ENCODE data around the gene ATG12.

ATG12 gene

GRCh38 chr5:115807654-115808052 is 33.7 kb downstream of the ATG12 start:
- DNase-seq (ENCODE audit: low read depth, low spot score): no peak

GRCh38 chr5:115806986-115807653 is 34.2 kb downstream of the ATG12 start:
- DNase-seq (ENCODE audit: low read depth, low spot score): no peak

GRCh38 chr5:115801984-115802383 is 39.4 kb downstream of the ATG12 start:
- no peak for DNase-seq (ENCODE audit: low read depth, low spot score)

DNA sequence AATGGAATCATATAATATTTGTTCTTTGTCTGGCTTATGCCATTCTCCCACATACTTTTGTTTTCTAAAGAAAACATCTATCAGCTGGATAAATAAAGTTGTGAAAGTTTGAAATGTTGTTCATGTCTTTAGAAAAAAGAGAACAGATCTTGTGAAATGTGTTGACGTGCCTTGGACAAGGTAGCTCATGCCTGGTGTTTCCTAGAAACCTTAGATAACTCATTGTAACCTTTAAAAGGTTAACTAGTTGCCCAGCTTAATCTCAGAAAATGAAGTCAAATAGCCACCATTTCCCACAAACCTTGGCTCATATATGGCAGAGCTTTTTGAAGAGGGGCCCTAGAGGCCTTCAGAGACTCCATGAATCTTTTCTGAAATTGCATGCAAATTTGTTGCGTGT is 40.2 kb downstream of the ATG12 start:
- DNase-seq (ENCODE audit: low read depth, low spot score): no peak

- DNase-seq (ENCODE audit: low read depth, low spot score): no peak
These were observed 41.3 kb downstream of the ATG12 start for GRCh38 chr5:115800108-115800507.

DNA sequence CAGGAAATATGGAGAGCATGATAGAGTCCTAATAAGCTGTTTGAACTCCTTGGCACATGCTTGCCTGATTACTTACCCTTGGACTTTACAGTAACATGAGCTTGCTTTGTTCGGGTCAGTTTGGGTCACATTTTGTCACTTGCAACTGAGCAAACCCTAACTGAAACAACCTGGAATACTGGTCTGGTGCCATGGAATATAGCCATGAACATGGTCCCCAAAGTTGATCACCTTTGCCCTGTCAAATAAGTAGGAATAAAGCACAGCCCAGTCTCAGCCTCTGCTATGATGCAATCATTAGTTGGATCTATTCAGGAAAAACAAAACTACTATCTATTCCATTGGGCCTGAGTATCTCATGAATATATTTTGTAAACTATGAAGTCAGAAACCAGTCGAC is 43.1 kb downstream of the ATG12 start:
- DNase-seq (ENCODE audit: low read depth, low spot score): no peak

DNA sequence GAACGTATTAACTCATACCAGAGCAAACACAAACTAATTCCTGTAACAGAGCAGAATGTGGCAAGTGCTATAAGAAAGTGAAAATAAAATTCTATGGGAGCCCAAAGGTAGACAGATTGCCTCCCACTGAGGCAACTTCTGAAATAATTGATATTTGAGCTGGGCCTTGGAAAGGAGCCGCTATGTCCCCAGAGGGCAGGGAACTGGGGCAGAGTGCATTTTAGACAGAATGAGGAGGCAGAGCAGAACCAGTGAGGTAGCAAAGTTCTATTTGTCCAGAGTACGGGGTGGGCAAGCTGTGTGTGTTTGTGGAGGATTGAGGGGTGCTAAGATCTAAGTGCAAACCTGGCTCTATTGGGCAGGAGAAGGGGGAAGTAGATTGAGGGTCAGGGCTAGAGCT is 44.7 kb downstream of the ATG12 start:
- no peak for DNase-seq (ENCODE audit: low read depth, low spot score)

- no peak for DNase-seq (ENCODE audit: low read depth, low spot score)
These were observed 45.7 kb downstream of the ATG12 start for GRCh38 chr5:115795700-115796099.

- DNase-seq (ENCODE audit: low read depth, low spot score): no peak
These were observed 52.9 kb downstream of the ATG12 start for GRCh38 chr5:115788440-115788839.

DNA sequence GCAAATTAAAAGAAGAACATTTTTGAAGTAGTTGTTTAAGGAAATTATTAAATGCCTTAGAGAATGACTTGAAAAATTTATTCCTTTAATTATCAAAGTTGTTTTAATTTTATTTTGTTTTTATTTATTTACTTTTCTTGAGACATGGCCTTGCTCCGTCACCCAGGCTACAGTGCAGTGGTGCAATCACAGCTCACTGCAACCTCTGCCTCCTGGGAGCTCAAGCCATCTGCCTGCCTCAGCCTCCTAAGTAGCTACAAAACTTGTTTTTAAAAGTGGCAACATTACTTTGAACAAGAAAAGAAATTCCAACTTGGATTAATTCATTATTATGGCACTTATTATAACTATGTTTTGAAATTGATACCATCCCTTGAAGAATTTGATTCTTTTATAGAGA is 53.9 kb downstream of the ATG12 start:
- DNase-seq (ENCODE audit: low read depth, low spot score): no peak

DNA sequence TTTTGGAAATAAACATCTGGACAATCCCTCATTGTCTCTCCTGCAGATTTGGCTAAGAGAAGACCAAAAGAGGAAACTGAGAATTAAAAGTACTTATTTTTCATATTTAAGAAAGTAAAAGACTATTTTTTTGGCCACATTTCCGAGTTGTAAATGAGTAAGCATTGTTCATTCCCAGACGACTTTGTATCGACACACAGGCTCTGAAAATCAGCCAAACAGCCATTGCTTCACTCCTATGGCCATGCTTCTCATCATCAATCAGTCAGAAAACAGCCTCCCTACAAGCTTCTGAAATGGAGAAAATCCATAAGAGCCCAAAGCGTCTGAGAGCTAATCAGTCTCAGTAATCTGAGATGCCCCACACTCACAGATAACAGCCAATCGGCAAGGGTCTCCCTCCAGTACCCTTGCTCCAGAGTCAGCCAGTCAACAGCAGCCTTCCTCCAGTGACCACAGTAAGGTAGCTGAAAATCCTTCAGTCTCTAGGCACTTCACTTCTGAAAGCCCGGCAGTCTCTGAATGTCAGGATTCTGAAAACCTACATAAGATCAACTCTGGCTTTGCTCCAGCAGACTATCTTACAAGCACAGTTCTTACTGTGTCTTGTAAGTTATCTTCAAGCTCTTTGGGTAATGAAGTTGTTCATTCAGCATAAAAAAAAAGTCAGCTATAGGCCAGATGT is 55.8 kb downstream of the ATG12 start:
- DNase-seq (ENCODE audit: low read depth, low spot score): no peak

DNA sequence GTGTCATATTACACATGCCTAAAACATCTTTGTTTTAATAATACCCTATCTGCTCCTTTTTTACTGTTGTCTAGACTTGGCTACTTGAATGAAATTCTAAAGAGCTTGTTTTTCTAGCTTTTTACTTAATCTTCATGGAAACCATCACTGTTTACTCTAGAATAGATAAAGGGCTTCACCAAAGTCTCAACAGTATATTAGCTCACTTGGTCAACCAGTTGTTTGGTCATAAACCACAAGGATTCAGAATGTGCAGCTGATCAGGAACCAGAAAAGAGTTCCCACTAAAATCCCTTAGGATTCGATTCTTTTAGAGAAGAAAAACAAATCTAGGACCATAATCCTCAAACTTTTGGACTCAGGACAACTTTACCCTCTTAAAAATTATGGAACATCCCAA is 62.9 kb downstream of the ATG12 start:
- no peak for DNase-seq (ENCODE audit: low read depth, low spot score)
